Vein endothelial cell (primary cell): ENCODE measurements around the gene PXK. TPM values are rescaled to one million over a fixed set of nuclear protein-coding genes. Genes with fewer than 3 reads are reported as not detected.

ENCODE experiments used
- small RNA-seq: library from RNA; depleted of rRNA; stranded (forward); fragments of <200 nt; gene quantifications from one replicate; pipeline ENCODE3, GENCODE V24; 2012
- total RNA-seq: library from RNA; depleted of rRNA; stranded (reverse); fragments of >200 nt; gene quantifications from 2 replicates; pipeline ENCODE4 v1.2.3, GENCODE V29; 2012

The PXK gene
- total RNA-seq = 17.0 and 22.5 TPM in 2 replicates

DNA sequence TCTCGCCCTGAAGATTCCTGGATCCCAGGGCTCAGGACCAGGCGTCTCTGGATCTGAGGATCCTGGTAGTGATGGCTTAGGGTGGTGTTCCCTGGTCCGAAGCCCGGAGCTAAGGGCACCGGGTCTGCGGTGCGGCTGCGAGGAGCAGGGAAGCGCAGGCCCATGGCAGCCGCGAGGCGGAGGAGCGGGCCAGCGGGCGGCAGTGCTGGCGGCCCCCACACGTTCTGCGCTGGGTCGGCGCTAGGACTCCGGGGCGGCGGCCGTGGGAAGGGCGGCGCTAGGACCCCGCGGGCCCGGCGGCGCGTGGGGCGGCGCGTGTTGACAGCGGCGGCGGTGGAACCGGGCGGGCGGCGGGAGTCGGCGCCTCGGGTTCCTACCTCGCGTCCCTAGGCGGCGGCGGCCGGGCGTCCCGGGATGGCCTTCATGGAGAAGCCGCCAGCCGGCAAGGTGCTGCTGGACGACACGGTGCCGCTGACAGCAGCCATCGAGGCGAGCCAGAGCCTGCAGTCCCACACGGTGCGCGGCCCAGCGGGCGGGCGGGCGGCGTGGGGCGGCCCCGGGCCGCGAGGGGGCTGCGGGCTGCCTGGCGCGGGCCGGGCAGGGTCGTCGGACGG is at the start of gene PXK:
Gene PXK, plus strand, starts transcription at position 318 of the 614 bp plus-strand sequence. Its CDS starts 97 bp downstream, at position 415.

DNA sequence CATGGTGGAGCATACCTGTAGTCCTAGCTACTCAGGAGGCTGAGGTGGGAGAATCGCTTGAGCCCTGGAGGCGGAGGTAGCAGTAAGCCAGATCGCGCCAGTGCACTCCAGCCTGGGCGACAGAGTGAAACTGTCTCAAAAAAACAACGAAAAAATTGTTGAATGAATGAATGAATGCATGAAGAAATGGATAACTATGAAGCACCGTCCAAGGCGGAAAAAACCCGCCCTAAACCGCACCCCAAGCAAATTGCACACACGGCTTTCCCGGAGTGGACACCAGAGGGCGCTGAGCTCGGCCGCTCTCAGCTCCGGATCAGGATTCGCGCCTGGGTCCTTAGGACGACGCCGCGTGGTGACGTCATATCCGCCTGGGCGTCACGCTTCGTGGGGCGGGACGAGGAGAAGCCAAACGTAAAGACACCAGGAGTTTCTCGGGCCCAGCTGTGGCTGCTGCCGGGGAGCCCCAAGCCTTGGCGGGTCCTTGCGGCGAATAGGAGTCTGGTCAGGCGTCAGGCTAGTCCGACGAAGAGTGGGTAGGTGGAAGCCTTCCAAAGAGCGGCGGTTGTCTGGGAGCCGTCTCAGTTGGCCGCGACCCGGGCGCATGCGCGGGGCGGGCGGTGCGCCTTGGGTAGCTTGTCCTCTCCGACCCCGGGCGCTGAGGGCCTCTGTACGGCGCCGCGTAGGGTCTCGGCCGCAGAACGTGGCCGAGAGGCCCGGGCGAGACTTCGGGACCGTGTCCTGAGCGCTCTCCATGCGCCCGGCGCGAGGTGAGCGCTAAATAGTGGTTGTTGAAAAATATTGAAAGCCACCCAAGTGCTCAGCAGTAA is 26.6 kb upstream of the PXK start, which contains the start of the genes HTD2 and RPP14:
Gene HTD2, plus strand, starts transcription at position 639 of the 830 bp plus-strand sequence. CDS start 11,094 bp downstream, outside the sequence.
Gene RPP14, plus strand, starts transcription at position 364 of the 830 bp plus-strand sequence. CDS start 4,085 bp downstream, outside the sequence.

DNA sequence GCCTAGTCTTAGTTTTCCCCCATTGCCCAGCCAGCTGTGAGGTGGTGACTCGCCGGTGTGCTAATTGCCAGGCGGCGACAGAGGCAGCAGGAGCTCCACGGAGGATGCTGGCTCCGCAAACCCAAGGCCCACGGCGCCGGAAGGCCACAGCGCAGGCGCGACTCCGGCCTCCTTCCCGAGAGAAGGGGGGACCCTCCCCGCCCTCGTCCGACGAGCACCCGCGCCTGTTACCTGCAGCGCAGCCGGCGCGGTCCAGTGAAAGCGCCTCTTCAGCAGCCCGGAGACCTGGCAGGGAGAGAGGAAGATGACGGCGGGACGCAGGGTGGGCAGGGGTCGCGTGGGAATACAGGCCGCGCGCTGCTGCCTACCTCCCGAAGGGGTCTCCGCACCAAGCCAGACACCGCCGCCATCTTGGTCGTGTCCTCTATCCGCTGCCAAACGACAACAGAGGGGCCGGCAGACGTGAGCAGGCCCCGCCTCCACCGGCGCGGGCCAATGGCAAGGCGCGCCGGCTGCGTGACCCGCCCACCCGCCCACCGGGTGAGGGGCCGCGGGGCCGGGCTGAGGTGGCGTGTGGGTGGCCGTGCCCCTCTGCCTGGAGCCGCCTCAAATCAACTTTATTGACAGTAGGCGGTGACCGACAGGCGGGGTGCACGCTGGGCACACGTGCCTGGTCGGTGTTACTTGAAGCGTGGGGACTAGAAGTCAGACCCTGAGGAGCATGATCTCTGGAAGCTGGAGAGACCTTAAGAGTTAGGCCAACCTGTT is 100.9 kb downstream of the PXK start, which contains the start of gene PDHB:
Gene PDHB, minus strand, starts transcription at position 433 of the 768 bp plus-strand sequence. Its CDS starts 23 bp downstream, at position 410.

Small RNAs within 50 kb of the gene (small RNA-seq; reads per million reads assigned to genes)
- not detected for gene AC098479.1

Other genes starting within 250 kb of the PXK start
- gene DNASE1L3, start 121.9 kb upstream of the PXK start, total RNA-seq = 0.65 TPM in 1 of 2 replicates, not detected in the other
- gene ABHD6, start 95.1 kb upstream of the PXK start, total RNA-seq = 5.9 and 6.8 TPM in 2 replicates
- gene RPP14, start 26.6 kb upstream of the PXK start, total RNA-seq = 16.0 and 17.8 TPM in 2 replicates
- 8.9 and 9.1 TPM in 2 replicates for gene HTD2, start 26.4 kb upstream of the PXK start, total RNA-seq
- 45.7 and 49.7 TPM in 2 replicates for gene PDHB, start 100.9 kb downstream of the PXK start, total RNA-seq
- 6.9 and 7.2 TPM in 2 replicates for gene KCTD6, start 159.2 kb downstream of the PXK start, total RNA-seq
- gene ACOX2, start 204.3 kb downstream of the PXK start, total RNA-seq = 2.0 and 2.6 TPM in 2 replicates
- gene FAM107A, start 244.5 kb downstream of the PXK start, total RNA-seq = 7.5 and 16.0 TPM in 2 replicates